Activated T-cell treated with anti-CD3 and anti-CD28 coated beads, Interleukin-2, amount 50 U/mL, for 24 hours (primary cell): ENCODE data around the gene STPG4.
"Not testable (repeated sequence)": the region's sequence is repeated elsewhere in the genome, so short reads cannot be mapped to it uniquely, and the experiment has no call there.

Source experiments
- DNase-seq: peaks from one replicate; pipeline ENCODE4 v3.0.0-alpha.2; 2020
- H3K27ac Mint-ChIP-seq: 2 replicates; pipeline ENCODE4 v1.8.0; 2020; ENCODE audit warnings: mild to moderate bottlenecking, mixed read lengths
- H3K27me3 Mint-ChIP-seq: 2 replicates; pipeline ENCODE4 v1.8.0; 2020; ENCODE audit warnings: mixed read lengths
- H3K36me3 Mint-ChIP-seq: 2 replicates; pipeline ENCODE4 v1.8.0; 2020; ENCODE audit warnings: low read depth, mixed read lengths
- H3K4me1 Mint-ChIP-seq: 2 replicates; pipeline ENCODE4 v1.8.0; 2020; ENCODE audit warnings: low read depth, mixed read lengths
- H3K4me3 Mint-ChIP-seq: 2 replicates; pipeline ENCODE4 v1.8.0; 2020; ENCODE audit warnings: mild to moderate bottlenecking, moderate library complexity, mixed read lengths
- H3K9me3 Mint-ChIP-seq: 2 replicates; pipeline ENCODE4 v1.8.0; 2020; ENCODE audit warnings: mixed read lengths

The STPG4 gene

DNA sequence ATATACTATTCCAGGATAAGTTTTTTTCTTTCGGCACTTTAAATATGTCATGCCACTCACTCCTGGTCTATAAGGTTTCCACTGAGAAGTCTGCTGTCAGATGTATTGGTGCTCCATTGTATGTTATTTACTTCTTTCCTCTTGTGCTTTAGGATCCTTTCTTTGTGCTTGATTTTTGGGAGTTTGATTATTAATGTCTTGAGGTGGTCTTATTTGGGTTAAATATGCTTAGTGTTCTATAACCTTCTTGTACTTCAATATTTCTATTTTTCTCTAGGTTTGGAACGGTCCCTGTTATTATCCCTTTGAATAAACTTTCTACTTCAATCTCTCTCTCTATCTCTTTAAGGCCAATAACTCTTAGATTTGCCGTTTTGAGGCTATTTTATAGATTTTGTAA, 28.3 kb downstream of the STPG4 start:
- Mint-ChIP-seq H3K4me1 (no peaks in the 10 kb centered on the region), H3K27me3 (peaks cover 5% of the 10 kb centered on the region), H3K9me3 (no peaks in the 10 kb centered on the region), H3K27ac (no peak overlapping the region), H3K36me3 (no peaks in the 10 kb centered on the region), H3K4me3 (no peak overlapping the region)
- DNase-seq = no peak

DNA sequence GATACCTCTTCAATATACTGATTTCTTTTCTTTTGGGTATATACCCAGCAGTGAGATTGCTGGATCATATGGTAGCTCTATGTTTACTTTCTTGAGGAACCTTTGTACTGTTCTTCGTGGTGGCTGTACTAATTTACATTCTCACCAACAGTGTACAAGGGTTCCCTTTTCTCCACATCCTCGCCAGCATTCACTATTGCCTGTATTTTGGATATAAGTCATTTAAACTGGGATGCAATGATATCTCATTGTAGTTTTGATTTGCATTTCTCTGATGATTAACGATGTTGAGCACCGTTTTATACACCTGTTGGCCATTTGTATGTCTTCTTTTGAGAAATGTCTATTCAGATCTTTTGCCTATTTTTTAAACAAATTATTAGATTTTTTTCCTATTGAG, 30.4 kb downstream of the STPG4 start:
- H3K4me3 Mint-ChIP-seq, H3K36me3 Mint-ChIP-seq, H3K27ac Mint-ChIP-seq, H3K27me3 Mint-ChIP-seq, DNase-seq, H3K9me3 Mint-ChIP-seq, H3K4me1 Mint-ChIP-seq: not testable (repeated sequence)

DNA sequence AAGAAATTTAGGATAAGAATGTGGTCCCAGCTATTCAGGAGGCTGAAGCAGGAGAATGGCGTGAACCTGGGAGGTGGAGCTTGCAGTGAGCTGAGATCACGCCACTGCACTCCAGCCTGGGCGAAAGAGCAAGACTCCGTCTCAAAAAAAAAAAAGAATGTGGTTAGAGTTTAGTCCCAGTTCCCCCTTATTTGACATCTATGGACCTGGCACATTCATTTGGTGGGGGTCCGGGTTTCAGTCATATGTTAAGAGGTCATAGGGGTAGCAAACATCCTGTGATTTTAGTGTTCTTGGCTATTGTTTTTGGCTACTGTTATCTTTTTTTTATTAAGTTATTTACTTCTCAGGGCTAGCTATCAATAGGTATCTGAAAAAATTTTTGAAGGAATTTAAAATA, 34.7 kb downstream of the STPG4 start:
- H3K4me3 Mint-ChIP-seq, H3K9me3 Mint-ChIP-seq, H3K27ac Mint-ChIP-seq, H3K4me1 Mint-ChIP-seq, H3K27me3 Mint-ChIP-seq, H3K36me3 Mint-ChIP-seq, DNase-seq: not testable (repeated sequence)

DNA sequence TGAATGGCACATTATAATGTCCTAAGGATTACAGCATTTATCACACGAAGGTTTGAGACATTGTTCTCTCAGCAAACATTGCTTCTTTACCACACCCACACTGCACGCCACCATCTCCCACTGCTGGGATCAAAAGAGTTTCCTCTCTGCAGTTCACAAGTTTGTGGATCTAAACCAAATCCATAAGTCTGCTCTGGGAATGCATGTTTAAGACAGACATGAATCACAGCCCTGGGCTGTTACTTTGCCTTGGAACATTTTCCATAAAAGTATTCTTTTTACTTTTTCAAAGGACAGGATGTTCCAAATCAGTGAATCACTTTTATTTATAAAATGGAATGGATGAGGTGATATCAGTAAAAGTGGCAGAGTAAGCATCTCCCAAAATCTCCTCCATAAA, 36.1 kb downstream of the STPG4 start:
- no peaks in the 10 kb centered on the region for H3K4me1 Mint-ChIP-seq
- H3K27ac Mint-ChIP-seq = no peak overlapping the region
- H3K9me3 Mint-ChIP-seq = no peaks in the 10 kb centered on the region
- no peak for DNase-seq
- H3K36me3 Mint-ChIP-seq = no peaks in the 10 kb centered on the region
- no peak overlapping the region for H3K4me3 Mint-ChIP-seq
- H3K27me3 Mint-ChIP-seq = no peaks in the 10 kb centered on the region

DNA sequence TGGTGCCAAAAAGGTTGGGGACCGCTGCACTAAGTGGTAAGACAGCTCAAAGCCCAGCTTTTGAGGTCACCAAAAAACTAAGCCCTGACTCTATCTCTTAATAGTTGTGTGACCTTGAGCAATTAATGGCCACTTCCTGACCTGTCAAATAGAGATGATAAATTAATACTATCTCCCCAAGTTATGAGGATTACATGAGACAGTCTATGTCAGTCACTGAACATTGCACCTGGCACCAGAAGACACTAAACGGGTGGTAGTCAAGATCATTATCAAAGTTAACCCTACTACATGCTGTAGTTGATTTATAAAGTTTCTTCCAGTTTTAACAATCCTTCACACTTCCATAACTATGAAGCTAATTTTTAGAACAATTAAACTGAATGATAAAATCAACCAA, 36.5 kb downstream of the STPG4 start:
- H3K9me3 Mint-ChIP-seq = no peaks in the 10 kb centered on the region
- H3K36me3 Mint-ChIP-seq = no peaks in the 10 kb centered on the region
- DNase-seq = no peak
- H3K4me3 Mint-ChIP-seq = no peak overlapping the region
- no peaks in the 10 kb centered on the region for H3K27me3 Mint-ChIP-seq
- no peak overlapping the region for H3K27ac Mint-ChIP-seq
- no peaks in the 10 kb centered on the region for H3K4me1 Mint-ChIP-seq

DNA sequence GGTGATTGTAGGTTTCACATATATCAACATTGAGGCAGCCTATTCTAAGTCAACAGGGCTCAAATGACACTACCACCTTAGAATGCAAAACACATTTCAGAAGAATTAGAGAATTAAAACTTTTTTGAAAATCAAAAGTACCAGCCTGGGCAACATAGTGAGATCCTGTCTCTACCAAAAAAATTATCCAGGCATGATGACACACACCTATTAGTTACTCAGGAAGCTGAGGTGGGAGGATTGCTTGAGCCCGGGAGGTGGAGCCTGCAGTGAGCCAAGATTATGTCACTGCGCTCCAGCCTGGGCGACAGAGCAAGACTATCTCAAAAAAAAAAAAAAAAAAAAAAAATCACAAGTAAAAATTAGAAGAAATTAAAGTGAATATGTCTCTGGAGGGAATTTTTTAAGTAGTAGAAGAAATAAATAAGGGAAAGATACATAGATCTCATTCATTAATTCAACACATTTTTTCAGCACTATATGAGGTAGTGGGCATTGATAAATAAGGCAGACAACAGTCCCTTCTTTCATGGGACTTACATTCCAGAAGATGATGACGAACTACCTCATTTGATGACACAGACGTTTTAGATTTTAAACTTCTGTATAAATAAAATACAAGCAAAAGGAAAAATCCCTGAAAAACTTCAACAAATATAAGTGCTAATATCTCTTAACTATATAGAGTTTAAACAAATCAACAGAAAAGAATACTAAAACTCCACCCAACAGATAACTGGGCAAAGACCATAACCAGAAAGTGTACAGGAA, 42.3 kb downstream of the STPG4 start:
- no peak overlapping the region for H3K27ac Mint-ChIP-seq
- no peak for DNase-seq
- H3K4me3 Mint-ChIP-seq = no peak overlapping the region
- no peaks in the 10 kb centered on the region for H3K9me3 Mint-ChIP-seq
- no peaks in the 10 kb centered on the region for H3K4me1 Mint-ChIP-seq
- no peaks in the 10 kb centered on the region for H3K27me3 Mint-ChIP-seq
- H3K36me3 Mint-ChIP-seq = no peaks in the 10 kb centered on the region

DNA sequence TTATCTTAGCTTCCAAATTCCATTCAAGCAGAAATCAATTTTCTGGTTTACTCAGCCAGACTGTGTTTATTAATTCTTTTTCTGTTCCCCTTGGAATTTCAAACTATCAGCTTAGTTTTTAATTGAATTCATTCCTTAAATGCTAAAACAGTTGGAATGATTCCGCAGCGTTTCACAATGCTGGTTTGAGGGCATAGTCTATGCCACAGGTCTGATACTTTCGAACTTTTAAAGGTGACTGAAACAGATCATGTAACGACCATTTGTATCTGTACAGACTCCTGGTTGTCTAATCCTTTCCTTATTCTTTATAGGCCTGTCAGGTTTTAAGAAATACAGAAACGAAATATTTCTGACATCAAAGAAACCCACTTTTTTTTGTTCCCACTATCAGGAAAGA, 45.4 kb downstream of the STPG4 start:
- Mint-ChIP-seq H3K36me3 (no peaks in the 10 kb centered on the region), H3K4me1 (no peaks in the 10 kb centered on the region), H3K27ac (no peak overlapping the region), H3K27me3 (no peaks in the 10 kb centered on the region), H3K9me3 (no peaks in the 10 kb centered on the region), H3K4me3 (no peak overlapping the region)
- DNase-seq = no peak

DNA sequence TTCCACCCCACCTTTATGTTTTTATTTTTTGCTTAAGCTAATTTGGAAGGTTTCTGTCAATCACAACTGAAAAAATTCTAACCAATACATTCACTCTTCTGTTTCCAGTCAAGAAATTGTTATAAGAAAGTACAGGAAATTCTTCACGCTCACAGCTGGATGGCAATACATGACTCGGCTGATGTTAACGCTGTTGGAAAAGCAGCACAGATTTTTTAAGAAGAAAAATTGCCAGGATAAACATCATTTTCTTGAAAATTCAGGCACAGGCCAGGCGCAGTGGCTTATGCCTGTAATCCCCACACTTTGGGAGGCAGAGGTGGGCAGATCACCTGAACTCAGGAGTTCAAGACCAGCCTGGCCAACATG, 46.1 kb downstream of the STPG4 start:
- Mint-ChIP-seq H3K4me3 (no peak overlapping the region), H3K27me3 (no peaks in the 10 kb centered on the region), H3K36me3 (no peaks in the 10 kb centered on the region), H3K27ac (no peak overlapping the region), H3K4me1 (no peaks in the 10 kb centered on the region), H3K9me3 (no peaks in the 10 kb centered on the region)
- no peak for DNase-seq

DNA sequence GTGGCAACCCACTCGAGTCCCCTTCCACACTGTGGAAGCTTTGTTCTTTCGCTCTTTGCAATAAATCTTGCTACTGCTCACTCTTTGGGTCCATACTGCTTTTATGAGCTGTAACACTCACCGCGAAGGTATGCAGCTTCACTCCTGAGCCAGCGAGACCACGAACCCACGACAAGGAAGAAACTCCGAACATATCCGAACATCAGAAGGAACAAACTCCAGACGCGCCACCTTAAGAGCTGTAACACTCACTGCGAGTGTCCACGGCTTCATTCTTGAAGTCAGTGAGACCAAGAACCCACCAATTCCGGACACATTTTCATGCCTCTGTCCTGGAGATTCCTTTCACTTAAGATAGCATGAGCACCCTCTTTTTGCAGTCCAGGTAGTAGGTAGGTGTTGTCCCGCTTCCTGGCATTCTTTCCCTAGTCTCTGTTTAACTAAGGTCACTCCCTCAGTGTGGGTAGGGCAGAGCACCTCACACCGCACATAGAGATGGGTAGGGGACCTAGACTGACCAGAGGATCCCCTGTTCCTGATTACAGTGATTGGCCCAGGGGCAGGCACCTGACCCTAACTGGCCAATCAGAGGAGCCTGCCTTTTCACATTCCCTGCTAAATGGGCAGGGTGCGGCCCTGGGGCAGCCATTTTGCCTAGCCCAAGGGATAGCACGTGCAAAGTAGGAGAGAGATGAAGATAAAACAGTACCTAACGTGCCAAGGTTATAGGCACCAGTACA, 46.7 kb downstream of the STPG4 start:
- H3K27me3 Mint-ChIP-seq, H3K27ac Mint-ChIP-seq, H3K9me3 Mint-ChIP-seq, DNase-seq, H3K36me3 Mint-ChIP-seq, H3K4me1 Mint-ChIP-seq, H3K4me3 Mint-ChIP-seq: not testable (repeated sequence)

DNA sequence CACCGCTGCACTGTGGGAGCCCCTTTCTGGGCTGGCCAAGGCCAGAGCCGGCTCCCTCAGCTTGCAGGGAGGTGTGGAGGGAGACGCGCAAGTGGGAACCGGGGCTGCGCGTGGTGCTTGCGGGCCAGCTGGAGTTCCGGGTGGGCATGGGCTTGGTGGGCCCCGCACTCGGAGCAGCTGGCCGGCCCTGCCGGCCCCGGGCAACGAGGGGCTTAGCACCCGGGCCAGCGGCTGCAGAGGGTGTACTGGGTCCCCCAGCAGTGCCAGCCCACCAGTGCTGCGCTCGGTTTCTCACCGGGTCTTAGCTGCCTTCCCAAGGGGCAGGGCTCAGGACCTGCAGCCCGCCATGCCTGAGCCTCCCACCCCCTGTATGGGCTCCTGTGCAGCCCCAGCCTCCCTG, 47.9 kb downstream of the STPG4 start:
- H3K27me3 Mint-ChIP-seq, H3K36me3 Mint-ChIP-seq, H3K4me1 Mint-ChIP-seq, H3K9me3 Mint-ChIP-seq, DNase-seq, H3K4me3 Mint-ChIP-seq, H3K27ac Mint-ChIP-seq: not testable (repeated sequence)

DNA sequence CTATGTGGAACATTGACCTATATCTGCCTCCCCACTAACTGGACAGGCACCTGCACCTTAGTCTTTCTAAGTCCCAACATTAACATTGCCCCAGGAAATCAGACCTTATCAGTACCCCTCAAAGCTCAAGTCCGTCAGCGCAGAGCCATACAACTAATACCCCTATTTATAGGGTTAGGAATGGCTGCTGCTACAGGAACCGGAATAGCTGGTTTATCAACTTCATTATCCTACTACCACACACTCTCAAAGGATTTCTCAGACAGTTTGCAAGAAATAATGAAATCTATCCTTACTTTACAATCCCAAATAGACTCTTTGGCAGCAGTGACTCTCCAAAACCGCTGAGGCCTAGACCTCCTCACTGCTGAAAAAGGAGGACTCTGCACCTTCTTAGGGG, 48.9 kb downstream of the STPG4 start:
- H3K27ac Mint-ChIP-seq, H3K36me3 Mint-ChIP-seq: not testable (repeated sequence)

DNA sequence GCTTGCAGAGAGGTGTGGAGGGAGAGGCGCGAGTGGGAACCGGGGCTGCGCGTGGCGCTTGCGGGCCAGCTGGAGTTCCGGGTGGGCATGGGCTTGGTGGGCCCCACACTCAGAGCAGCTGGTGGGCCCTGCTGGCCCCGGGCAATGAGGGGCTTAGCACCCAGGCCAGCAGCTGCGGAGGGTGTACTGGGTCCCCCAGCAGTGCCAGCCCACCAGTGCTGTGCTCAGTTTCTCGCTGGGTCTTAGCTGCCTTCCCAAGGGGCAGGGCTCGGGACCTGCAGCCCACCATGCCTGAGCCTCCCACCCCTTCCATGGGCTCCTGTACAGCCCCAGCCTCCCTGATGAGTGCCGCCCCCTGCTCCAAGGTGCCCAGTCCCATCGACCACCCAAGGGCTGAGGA, 55.4 kb downstream of the STPG4 start:
- H3K9me3 Mint-ChIP-seq, H3K4me3 Mint-ChIP-seq, H3K27me3 Mint-ChIP-seq, DNase-seq, H3K4me1 Mint-ChIP-seq, H3K36me3 Mint-ChIP-seq, H3K27ac Mint-ChIP-seq: not testable (repeated sequence)

More for the DNA sequence above, 48.9 kb downstream of the STPG4 start:
- H3K9me3 Mint-ChIP-seq, DNase-seq, H3K4me3 Mint-ChIP-seq, H3K27me3 Mint-ChIP-seq, H3K4me1 Mint-ChIP-seq: not testable (repeated sequence)

DNA sequence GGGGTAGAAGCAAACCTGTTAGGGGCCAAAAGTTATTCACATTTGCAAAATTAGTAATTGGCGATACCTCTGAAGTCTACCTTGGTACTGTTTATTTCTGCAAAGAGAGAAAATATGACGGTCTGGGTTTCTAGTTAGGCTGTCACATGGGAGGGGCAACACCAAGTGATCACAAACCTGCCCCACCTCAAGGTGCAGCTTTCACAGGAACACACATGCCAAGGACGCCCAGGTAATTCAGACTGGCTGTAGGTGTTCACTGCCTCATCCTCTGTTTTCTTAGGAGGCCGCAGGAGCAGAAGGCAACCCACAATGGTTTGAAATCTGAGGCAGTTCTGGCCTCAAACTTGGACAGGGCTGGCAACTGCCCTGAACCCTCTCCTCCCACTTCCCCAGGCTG, 56.2 kb downstream of the STPG4 start:
- H3K4me1 Mint-ChIP-seq = no peaks in the 10 kb centered on the region
- H3K27me3 Mint-ChIP-seq = no peaks in the 10 kb centered on the region
- H3K36me3 Mint-ChIP-seq = no peaks in the 10 kb centered on the region
- no peaks in the 10 kb centered on the region for H3K9me3 Mint-ChIP-seq
- no peak overlapping the region for H3K4me3 Mint-ChIP-seq
- no peak overlapping the region for H3K27ac Mint-ChIP-seq
- DNase-seq = no peak

DNA sequence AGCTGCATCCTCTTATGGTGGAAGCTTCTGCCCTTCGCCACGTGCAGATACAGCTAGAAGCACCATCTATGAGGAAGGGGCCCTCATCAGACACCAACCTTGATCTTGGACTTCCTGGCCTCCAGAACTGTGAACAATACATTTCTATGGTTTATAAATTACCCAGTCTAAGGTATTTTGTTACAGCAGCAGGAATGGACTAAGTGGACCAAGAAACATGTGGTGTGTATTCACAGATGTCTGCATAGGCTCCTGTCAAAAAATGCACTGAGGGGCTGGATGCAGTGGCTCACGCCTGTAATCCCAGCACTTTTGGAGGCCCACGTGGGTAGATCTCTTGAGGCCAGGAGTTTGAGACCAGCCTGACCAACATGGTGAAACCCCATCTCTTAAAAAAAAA, 57.5 kb downstream of the STPG4 start:
- no peak overlapping the region for H3K4me3 Mint-ChIP-seq
- DNase-seq = no peak
- H3K4me1 Mint-ChIP-seq = no peaks in the 10 kb centered on the region
- H3K36me3 Mint-ChIP-seq = no peaks in the 10 kb centered on the region
- no peaks in the 10 kb centered on the region for H3K9me3 Mint-ChIP-seq
- no peaks in the 10 kb centered on the region for H3K27me3 Mint-ChIP-seq
- no peak overlapping the region for H3K27ac Mint-ChIP-seq

DNA sequence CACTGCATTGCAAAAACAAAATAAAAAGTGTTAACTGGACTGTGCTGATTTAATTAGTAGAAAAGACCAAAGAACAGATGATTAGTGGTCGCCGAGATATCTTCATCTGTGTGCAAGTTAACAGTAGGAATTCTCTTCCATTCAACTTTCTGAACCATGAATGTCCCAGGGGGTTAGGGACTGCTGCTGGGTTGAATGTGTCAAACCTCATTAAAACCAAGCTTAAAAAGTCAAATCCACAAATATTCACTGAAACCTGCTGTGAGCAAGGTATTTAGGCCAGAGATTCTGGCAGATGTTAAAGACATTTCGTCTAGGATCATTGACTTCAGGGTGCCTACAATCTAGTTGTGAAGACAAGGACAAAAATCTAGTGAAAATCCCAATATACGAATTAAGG, 58.7 kb downstream of the STPG4 start:
- no peak overlapping the region for H3K27ac Mint-ChIP-seq
- DNase-seq = no peak
- H3K9me3 Mint-ChIP-seq = no peaks in the 10 kb centered on the region
- H3K4me3 Mint-ChIP-seq = no peak overlapping the region
- no peaks in the 10 kb centered on the region for H3K4me1 Mint-ChIP-seq
- no peaks in the 10 kb centered on the region for H3K27me3 Mint-ChIP-seq
- H3K36me3 Mint-ChIP-seq = no peaks in the 10 kb centered on the region
